Thoracic aorta (tissue), 2 donors: ENCODE measurements around the gene ZBED4. TPM values are rescaled to one million over a fixed set of nuclear protein-coding genes. Genes with fewer than 3 reads are reported as not detected.

Experiments
- ATAC-seq: fragments of 150-250 bp; one replicate; pipeline ENCODE4 v1.8.0; 2017; ENCODE audit warnings: low read depth; ENCODE audit not compliant: insufficient number of reproducible peaks, low FRiP score
- DNase-seq: peaks from one replicate; pipeline ENCODE4 v3.0.0-alpha.2; 2020; ENCODE audit warnings: low spot score
- H3K27ac ChIP-seq, 2 donors: fragments of 200-600 bp; sonication (generic); 1 replicate in 1 of 2; 2 replicates in 1 of 2; pipeline ENCODE4 v1.5.1; 2016; ENCODE audit warnings: mild to moderate bottlenecking in 2 of 2, moderate library complexity in 2 of 2
- H3K27me3 ChIP-seq: fragments of 200-600 bp; sonication (generic); replicated peaks from 2 replicates; pipeline ENCODE4 v1.6.0; 2016; ENCODE audit warnings: mild to moderate bottlenecking; ENCODE audit not compliant: insufficient read depth
- H3K36me3 ChIP-seq: fragments of 200-600 bp; sonication (generic); one replicate; pipeline ENCODE4 v1.5.1; 2016
- H3K4me1 ChIP-seq, 2 donors: fragments of 200-600 bp; sonication (generic); 1 replicate in 1 of 2; 2 replicates in 1 of 2; pipeline versions ENCODE4 v1.5.1 to v1.6.0; 2016; ENCODE audit warnings: low read depth in 2 of 2, mild to moderate bottlenecking in 1 of 2; ENCODE audit not compliant: control insufficient read depth in 1 of 2
- H3K4me3 ChIP-seq: fragments of 200-600 bp; sonication (generic); 2 replicates; pipeline ENCODE4 v1.5.1; 2016; ENCODE audit warnings: mild to moderate bottlenecking
- H3K9me3 ChIP-seq: fragments of 200-600 bp; sonication (generic); 2 replicates; pipeline ENCODE4 v1.5.1; 2016
- total RNA-seq, 2 donors: library from RNA; depleted of rRNA; stranded (reverse); fragments of >200 nt; gene quantifications; one replicate each; pipeline versions ENCODE4 v1.1.0 to v1.2.3, GENCODE V29; 2016
- TF ChIP-seq, protein P1 (sequence below): fragments of 200-600 bp; sonication (generic); IDR thresholded peaks from one replicate; pipeline ENCODE4 v1.5.1; 2019; ENCODE audit warnings: antibody characterized with exemption

The ZBED4 gene
- total RNA-seq, 2 donors from 2014 or later: 9.2 to 15.1 TPM

- Histone ChIP-seq H3K27me3 (no peaks in the 10 kb centered on the region), H3K4me3 (no peak overlapping the region), H3K9me3 (no peaks in the 10 kb centered on the region), H3K27ac (no peak overlapping the region), H3K36me3 (no peaks in the 10 kb centered on the region), H3K4me1 (peaks cover 0 to 18% of the 10 kb centered on the region in 2 donors)
- TF ChIP-seq, protein P1, sequence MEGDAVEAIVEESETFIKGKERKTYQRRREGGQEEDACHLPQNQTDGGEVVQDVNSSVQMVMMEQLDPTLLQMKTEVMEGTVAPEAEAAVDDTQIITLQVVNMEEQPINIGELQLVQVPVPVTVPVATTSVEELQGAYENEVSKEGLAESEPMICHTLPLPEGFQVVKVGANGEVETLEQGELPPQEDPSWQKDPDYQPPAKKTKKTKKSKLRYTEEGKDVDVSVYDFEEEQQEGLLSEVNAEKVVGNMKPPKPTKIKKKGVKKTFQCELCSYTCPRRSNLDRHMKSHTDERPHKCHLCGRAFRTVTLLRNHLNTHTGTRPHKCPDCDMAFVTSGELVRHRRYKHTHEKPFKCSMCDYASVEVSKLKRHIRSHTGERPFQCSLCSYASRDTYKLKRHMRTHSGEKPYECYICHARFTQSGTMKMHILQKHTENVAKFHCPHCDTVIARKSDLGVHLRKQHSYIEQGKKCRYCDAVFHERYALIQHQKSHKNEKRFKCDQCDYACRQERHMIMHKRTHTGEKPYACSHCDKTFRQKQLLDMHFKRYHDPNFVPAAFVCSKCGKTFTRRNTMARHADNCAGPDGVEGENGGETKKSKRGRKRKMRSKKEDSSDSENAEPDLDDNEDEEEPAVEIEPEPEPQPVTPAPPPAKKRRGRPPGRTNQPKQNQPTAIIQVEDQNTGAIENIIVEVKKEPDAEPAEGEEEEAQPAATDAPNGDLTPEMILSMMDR: no peak
- DNase-seq (no peak), ATAC-seq (no peak)
These were observed 5.2 kb downstream of the ZBED4 start for GRCh38 chr22:49858827-49859226.

- TF ChIP-seq, protein P1: no peak
- ATAC-seq (no peak), DNase-seq (no peak)
- no peaks in the 10 kb centered on the region for H3K4me1 ChIP-seq
- H3K4me3 ChIP-seq: no peak overlapping the region
- H3K9me3 ChIP-seq: peaks cover 10% of the 10 kb centered on the region
- H3K36me3 ChIP-seq: no peaks in the 10 kb centered on the region
- H3K27ac ChIP-seq: no peak overlapping the region
- no peaks in the 10 kb centered on the region for H3K27me3 ChIP-seq
These were observed 8.2 kb downstream of the ZBED4 start for GRCh38 chr22:49861642-49862495.

DNA sequence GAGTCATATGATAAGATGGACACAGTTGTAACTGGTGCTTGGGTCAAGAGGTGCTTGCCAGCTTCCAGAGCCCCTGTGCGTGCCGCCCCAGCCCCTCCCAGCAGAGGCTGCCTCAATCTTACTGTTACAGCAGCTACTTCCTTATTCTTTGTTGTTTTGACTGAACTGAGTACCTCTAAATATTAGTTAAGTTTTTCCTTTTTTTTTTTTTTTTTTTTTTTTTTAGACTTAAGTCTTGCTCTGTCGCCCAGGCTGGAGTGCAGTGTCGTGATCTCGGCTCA is 8.8 kb downstream of the ZBED4 start:
- Histone ChIP-seq H3K27ac (no peak overlapping the region), H3K9me3 (peaks cover 10% of the 10 kb centered on the region), H3K27me3 (no peaks in the 10 kb centered on the region), H3K4me3 (no peak overlapping the region), H3K4me1 (no peaks in the 10 kb centered on the region), H3K36me3 (no peaks in the 10 kb centered on the region)
- TF ChIP-seq, protein P1: no peak
- no peak for DNase-seq
- ATAC-seq: no peak

- ATAC-seq (no peak), DNase-seq (no peak)
- Histone ChIP-seq H3K27me3 (no peaks in the 10 kb centered on the region), H3K27ac (no peak overlapping the region), H3K9me3 (peaks cover 10% of the 10 kb centered on the region), H3K4me3 (no peak overlapping the region), H3K4me1 (no peaks in the 10 kb centered on the region), H3K36me3 (no peaks in the 10 kb centered on the region)
- TF ChIP-seq, protein P1: no peak
These were observed 10.3 kb downstream of the ZBED4 start for GRCh38 chr22:49863931-49864330.

GRCh38 chr22:49865156-49865555 is 11.5 kb downstream of the ZBED4 start:
- Histone ChIP-seq H3K36me3 (no peaks in the 10 kb centered on the region), H3K9me3 (peaks cover 10% of the 10 kb centered on the region), H3K4me3 (no peak overlapping the region), H3K4me1 (no peaks in the 10 kb centered on the region), H3K27me3 (no peaks in the 10 kb centered on the region), H3K27ac (no peak overlapping the region)
- DNase-seq (no peak), ATAC-seq (no peak)
- TF ChIP-seq, protein P1: no peak
